Right lobe of liver (tissue), 4 donors: ENCODE measurements around the gene FHIT.

Experiments used
- POLR2A ChIP-seq: fragments of 450-650 bp; IDR thresholded peaks from one replicate; pipeline ENCODE4 v1.6.1; 2017; ENCODE audit warnings: antibody characterized with exemption, mild to moderate bottlenecking
- TF ChIP-seq, protein P1 (sequence below), 4 donors: fragments of 200-600 bp in 3 of 4; fragments of 450-650 bp in 1 of 4; IDR thresholded peaks; one replicate each; pipeline versions ENCODE4 v1.5.1 to v1.8.0; 2016 to 2022; ENCODE audit warnings: antibody characterized with exemption in 4 of 4, mild to moderate bottlenecking in 2 of 4
- donor health status: DM: no; HTN: no; CAD: no.
- donor health status: DM: no; HTN: no; CAD: no.
- donor health status: DM: no; HTN: yes; CAD: no.

DNA sequence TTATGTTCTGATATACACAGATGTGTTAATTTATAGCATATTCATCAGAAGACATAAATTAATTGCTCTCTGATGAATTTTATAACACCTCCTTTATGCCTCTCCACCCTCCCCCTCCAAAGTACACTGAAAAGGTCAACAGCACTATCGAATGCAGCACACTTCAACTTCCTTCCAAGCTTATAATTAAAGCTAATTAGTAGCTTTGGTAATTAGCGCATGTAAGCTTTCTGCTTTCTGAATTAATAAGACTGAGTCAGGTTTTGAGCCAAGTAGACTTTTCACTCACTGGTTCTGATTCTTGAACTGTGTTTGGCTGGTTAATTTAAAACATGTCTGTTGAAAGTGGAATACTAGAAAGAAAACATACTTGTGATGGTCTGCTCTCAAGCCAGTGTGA lies 1440.6 kb downstream of the FHIT start:
- TF ChIP-seq POLR2A: no peak
- TF ChIP-seq, protein P1, sequence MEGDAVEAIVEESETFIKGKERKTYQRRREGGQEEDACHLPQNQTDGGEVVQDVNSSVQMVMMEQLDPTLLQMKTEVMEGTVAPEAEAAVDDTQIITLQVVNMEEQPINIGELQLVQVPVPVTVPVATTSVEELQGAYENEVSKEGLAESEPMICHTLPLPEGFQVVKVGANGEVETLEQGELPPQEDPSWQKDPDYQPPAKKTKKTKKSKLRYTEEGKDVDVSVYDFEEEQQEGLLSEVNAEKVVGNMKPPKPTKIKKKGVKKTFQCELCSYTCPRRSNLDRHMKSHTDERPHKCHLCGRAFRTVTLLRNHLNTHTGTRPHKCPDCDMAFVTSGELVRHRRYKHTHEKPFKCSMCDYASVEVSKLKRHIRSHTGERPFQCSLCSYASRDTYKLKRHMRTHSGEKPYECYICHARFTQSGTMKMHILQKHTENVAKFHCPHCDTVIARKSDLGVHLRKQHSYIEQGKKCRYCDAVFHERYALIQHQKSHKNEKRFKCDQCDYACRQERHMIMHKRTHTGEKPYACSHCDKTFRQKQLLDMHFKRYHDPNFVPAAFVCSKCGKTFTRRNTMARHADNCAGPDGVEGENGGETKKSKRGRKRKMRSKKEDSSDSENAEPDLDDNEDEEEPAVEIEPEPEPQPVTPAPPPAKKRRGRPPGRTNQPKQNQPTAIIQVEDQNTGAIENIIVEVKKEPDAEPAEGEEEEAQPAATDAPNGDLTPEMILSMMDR (IDR thresholded peaks at IDR 0.05): no peak
